Activated naive CD4-positive, alpha-beta T cell treated with anti-CD3 and anti-CD28 coated beads, Interleukin-2, amount 50 U/mL, for 24 hours (primary cell): ENCODE data around the gene SLC7A5.

ENCODE experiments used
- H3K27ac Mint-ChIP-seq: one replicate; pipeline ENCODE4 v1.8.0; 2021; ENCODE audit warnings: mild to moderate bottlenecking, mixed read lengths
- H3K27me3 Mint-ChIP-seq: one replicate; pipeline ENCODE4 v1.8.0; 2021; ENCODE audit warnings: mixed read lengths
- H3K36me3 Mint-ChIP-seq: one replicate; pipeline ENCODE4 v1.8.0; 2021; ENCODE audit warnings: mixed read lengths
- H3K4me1 Mint-ChIP-seq: one replicate; pipeline ENCODE4 v1.8.0; 2021; ENCODE audit warnings: mixed read lengths
- H3K4me3 Mint-ChIP-seq: one replicate; pipeline ENCODE4 v1.8.0; 2021; ENCODE audit warnings: mild to moderate bottlenecking, mixed read lengths
- H3K9me3 Mint-ChIP-seq: one replicate; pipeline ENCODE4 v1.8.0; 2021; ENCODE audit warnings: mixed read lengths

SLC7A5 gene

DNA sequence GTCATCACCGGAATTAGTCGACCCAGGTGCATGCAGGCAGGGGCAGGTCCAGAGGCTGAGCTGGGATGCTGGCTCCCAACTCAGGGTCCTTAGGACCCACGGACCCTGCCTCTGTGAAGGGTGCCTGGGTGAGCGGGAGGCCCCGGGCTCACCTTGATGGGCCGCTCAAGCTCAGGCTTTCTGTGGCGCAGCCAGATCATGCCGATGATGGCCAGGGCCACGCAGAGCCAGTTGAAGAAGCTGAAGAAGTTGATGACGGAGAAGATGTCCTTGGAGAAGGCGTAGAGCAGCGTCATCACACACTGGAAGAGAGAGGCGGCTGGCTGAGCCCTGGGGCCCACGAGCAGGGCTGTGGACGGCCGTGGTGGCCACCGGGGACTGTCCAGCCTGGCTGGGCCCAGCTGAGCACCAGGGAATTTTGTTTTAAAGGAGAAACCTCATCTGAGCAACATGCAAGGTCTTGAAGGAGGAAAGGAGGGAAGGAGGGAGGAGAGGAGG is 32.9 kb downstream of the SLC7A5 start:
- H3K4me3 Mint-ChIP-seq, result no peak overlapping the region
- peak overlapping the region; percentile 59 for H3K27ac Mint-ChIP-seq
- H3K36me3 Mint-ChIP-seq, result peaks cover 3% of the 10 kb centered on the region

DNA sequence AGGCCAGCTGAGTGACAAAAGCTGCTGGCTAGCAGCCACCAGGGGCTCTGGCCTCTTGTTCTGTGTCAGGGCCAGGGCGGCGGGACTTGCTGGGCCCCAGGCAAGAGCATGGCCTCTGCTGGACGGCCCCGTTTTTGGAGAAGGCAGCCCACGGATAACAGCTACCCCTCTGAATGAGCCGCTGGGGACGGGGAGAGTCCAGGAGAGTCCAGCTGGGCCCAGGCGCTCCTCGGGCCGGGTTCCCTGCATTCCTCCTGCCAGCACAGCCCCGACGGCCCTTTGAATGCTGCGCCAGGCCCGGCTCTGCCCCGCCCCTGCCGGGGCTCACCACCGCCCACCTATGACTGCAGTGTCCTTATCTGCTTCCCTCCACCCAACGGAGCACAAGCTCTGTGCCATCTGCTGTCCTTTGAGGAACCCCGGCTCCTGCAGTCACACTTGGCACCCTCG is 33.4 kb downstream of the SLC7A5 start:
- Mint-ChIP-seq H3K4me1 (no peaks in the 10 kb centered on the region), H3K27ac (no peak overlapping the region), H3K4me3 (no peak overlapping the region), H3K9me3 (no peaks in the 10 kb centered on the region), H3K27me3 (no peaks in the 10 kb centered on the region), H3K36me3 (peaks cover 3% of the 10 kb centered on the region)

More for the DNA sequence above, 32.9 kb downstream of the SLC7A5 start:
- Mint-ChIP-seq H3K27me3 (no peaks in the 10 kb centered on the region), H3K9me3 (no peaks in the 10 kb centered on the region), H3K4me1 (no peaks in the 10 kb centered on the region)

DNA sequence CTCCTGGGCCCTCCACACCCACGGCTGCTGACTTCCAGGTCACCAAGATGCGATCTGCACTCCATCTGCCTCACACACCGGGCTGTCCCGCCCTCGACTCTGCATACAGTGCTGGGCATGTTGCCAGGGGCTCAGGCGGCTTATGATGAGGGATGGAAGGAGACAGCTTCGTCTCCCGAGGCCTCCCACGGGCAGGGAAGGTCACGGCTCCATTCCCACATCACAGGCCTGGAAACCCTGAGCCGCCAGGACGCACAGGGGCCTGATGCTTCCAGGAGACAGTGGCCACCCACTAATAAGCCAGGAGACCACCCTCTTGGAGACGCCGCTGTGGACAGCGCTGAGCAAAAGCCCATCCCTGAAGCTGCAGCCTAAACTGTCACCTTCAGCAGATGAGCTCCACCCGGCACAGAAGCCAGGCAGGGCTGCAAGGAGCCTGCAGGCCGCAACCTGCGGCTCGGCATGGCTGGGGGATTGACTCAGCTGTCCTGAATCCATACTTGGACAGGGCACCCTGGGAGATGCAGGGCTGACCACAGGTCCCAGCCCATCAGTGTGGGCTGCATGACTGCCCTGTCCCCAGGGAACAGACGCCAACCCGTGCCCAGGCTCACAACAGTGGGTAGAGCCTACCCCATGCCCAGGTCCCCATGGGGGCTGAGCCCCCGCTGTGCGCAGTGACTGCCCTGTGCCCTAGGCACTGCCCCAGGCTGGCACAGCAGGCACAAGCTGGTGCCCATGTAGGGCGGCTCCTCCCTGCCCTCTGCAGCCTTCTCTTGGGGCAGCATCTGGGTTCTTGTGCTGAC is 34.4 kb downstream of the SLC7A5 start:
- no peak overlapping the region for H3K4me3 Mint-ChIP-seq
- H3K27ac Mint-ChIP-seq, result peak overlapping the region; percentile 23
- H3K36me3 Mint-ChIP-seq, result peaks cover 4% of the 10 kb centered on the region
- no peaks in the 10 kb centered on the region for H3K9me3 Mint-ChIP-seq
- H3K4me1 Mint-ChIP-seq, result peaks cover 4% of the 10 kb centered on the region
- H3K27me3 Mint-ChIP-seq, result no peaks in the 10 kb centered on the region

DNA sequence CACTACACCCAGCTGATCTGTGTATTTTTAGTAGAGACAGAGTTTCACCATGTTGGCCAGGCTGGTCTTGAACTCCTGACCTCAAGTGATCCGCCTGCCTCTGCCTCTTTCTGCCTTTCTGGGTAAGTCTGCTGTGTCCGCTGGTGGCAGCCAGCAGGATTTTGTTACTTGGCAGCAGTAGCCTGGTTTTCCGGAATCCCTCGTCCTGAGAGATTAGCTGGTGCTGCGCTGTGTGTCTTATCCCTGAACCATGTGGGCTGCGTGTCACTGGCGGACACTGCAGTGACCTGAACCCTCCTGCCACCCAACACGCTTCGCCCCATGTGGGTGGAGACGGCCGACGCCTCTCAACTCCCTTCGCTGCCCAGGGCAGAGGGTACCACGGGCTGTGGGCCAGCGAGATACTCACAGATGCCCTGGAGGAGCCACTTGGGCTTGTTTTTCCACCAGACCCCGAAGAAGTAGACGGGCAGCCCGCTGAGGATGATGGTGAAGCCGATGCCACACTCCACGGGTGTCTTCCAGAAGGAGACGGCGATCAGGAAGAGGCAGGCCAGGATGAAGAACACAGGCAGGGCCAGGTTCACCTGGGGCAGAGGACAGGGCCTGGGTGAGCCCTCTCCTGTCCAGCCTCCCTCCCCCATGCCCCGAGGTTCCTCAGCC is 35.2 kb downstream of the SLC7A5 start:
- Mint-ChIP-seq H3K27ac (peak overlapping the region; percentile 23), H3K36me3 (peaks cover 4% of the 10 kb centered on the region), H3K4me3 (no peak overlapping the region), H3K4me1 (peaks cover 4% of the 10 kb centered on the region), H3K27me3 (no peaks in the 10 kb centered on the region), H3K9me3 (no peaks in the 10 kb centered on the region)

DNA sequence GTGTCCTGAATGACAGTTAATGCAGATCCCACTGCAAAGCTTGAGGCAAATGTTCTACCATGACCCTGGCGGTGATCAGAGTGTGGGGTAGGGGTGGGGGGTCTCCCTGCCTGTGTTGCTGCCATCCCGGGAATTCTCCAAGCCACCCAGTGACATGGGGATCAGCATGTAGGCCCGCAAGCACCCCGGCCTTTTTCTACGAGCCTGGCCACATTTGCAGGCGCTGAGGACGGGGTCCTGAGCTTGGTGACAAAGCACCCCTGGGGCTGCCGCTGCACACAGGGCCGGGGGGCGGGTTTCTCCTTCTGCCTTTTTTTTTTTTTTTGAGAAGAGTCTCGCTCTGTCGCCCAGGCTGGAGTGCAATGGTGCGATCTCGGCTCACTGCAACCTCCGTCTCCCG is 35.8 kb downstream of the SLC7A5 start:
- peaks cover 4% of the 10 kb centered on the region for H3K4me1 Mint-ChIP-seq
- peaks cover 4% of the 10 kb centered on the region for H3K36me3 Mint-ChIP-seq
- peak overlapping the region; percentile 55 for H3K27ac Mint-ChIP-seq
- H3K9me3 Mint-ChIP-seq, result no peaks in the 10 kb centered on the region
- no peaks in the 10 kb centered on the region for H3K27me3 Mint-ChIP-seq
- H3K4me3 Mint-ChIP-seq, result no peak overlapping the region

DNA sequence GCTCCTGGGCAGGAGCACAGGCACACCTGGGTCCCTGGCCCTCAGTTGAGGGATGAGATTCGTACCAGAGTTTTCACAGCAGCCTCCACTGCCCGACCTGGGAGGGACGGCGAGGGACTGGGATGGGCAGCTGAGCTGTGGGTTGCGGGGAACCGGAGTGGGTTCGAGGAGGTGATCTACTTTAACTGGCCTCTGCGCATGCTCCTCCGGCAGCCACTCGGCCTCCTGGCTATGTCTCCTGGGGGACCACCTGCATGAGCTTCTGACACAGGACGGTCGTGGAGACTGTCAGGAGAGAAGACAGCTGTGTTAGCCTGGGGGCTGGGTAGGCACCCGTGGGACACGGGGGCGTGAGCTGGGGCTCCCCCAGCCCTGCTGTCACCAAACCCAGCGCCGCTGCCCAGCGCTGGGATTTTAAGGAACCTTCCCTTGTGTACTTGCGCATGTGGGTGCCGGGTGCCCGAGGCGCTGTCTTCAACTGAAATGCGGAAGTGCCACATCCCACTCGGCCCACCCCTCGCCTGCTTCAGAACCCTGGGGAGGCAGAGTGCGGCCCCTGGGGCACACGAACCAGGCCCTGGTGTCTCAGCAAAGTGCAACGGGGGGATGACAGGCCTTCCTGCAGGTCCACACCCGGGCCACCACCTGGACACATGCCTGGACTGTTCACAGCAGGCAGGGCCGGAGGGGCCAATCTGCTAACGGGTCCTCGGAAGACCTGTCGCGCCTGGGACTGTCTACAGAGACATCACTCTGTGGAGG is 36.4 kb downstream of the SLC7A5 start:
- peaks cover 4% of the 10 kb centered on the region for H3K36me3 Mint-ChIP-seq
- no peaks in the 10 kb centered on the region for H3K27me3 Mint-ChIP-seq
- no peaks in the 10 kb centered on the region for H3K9me3 Mint-ChIP-seq
- H3K27ac Mint-ChIP-seq, result peak overlapping the region; percentile 55
- H3K4me1 Mint-ChIP-seq, result peaks cover 4% of the 10 kb centered on the region
- H3K4me3 Mint-ChIP-seq, result no peak overlapping the region

- Mint-ChIP-seq H3K27me3 (no peaks in the 10 kb centered on the region), H3K27ac (no peak overlapping the region), H3K4me3 (no peak overlapping the region), H3K36me3 (peaks cover 4% of the 10 kb centered on the region), H3K9me3 (no peaks in the 10 kb centered on the region), H3K4me1 (peaks cover 4% of the 10 kb centered on the region)
These were observed 37.2 kb downstream of the SLC7A5 start for GRCh38 chr16:87832137-87832527.

DNA sequence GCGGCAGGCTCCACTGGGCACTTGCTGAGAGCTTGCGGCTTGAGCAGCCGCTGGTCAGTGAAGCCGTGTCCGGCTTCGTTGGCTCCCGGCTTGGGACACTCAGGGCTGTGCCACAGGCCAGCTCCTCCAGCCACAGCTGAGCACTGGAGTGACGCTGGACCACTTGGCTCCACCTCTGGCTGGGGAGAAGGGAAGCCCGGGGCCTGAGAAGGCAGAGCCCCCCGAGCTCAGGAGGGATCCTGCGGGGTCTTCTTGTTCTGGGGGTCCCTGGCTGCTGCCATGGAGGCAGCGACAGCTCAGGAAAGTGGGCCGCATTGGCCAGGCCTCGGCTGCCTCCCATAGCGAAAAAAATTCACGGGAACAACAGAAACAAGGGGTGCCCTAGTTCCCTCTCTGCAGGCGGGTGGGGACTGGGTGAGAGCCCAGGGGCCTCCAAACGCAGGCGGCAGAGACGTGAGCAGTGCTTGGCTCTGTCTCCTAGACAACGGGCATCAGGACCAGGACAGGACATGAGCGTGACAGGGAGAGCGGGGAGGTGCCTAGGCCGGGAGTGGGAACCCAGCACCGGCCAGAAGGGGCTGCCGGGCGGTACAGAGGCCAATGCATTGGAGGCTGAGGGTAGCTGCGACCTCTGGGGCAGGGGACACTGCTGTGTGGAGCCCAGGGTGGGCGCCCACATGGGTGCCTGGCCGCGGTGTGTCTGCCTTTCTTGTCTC is 37.7 kb downstream of the SLC7A5 start:
- no peaks in the 10 kb centered on the region for H3K27me3 Mint-ChIP-seq
- peak overlapping the region; percentile 88 for H3K27ac Mint-ChIP-seq
- H3K4me1 Mint-ChIP-seq, result peaks cover 4% of the 10 kb centered on the region
- peaks cover 4% of the 10 kb centered on the region for H3K36me3 Mint-ChIP-seq
- H3K9me3 Mint-ChIP-seq, result no peaks in the 10 kb centered on the region
- no peak overlapping the region for H3K4me3 Mint-ChIP-seq

DNA sequence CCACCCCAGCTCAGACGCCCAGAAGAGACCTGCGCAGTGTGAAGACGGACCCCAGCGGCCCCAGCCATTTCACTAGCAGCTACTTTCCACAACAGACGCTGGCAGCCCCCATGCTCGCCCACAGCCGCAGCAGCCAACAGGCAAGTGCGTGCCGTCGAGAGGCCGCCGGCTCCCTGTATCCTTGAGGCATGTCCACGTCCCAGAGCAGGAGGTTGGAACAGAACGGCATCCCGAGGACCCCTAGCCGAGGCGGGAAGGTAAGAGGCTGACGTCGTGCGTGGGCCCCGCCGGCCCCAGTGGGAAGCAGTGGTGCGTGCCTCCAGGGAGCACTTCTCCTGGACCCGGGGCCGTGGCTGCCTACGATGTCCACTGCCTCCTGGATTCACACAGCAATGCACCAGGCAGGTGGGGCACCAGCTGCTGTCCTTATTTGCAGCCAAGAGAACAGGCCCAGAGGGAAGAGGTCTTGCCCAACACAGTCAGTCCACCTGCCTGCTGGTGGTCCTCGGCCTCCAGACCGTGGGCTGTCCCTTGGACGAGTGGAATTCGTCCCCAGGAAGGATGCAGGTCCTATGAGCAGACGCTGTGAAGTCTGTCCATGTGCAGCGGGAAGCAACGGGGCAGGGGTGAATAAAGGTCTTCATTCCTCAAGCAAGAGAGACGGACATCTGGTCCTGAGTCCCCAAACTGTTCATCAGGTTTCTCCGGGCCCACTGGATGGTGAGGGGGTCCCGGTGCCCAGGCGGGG is 38.5 kb downstream of the SLC7A5 start:
- peaks cover 4% of the 10 kb centered on the region for H3K4me1 Mint-ChIP-seq
- H3K36me3 Mint-ChIP-seq, result peaks cover 3% of the 10 kb centered on the region
- H3K27me3 Mint-ChIP-seq, result no peaks in the 10 kb centered on the region
- no peaks in the 10 kb centered on the region for H3K9me3 Mint-ChIP-seq
- peak overlapping the region; percentile 88 for H3K27ac Mint-ChIP-seq
- peak overlapping the region; percentile 30 for H3K4me3 Mint-ChIP-seq

GRCh38 chr16:87829988-87830672 is 39.2 kb downstream of the SLC7A5 start:
- Mint-ChIP-seq H3K4me3 (no peak overlapping the region), H3K27me3 (no peaks in the 10 kb centered on the region), H3K9me3 (no peaks in the 10 kb centered on the region), H3K4me1 (peaks cover 4% of the 10 kb centered on the region), H3K36me3 (peaks cover 3% of the 10 kb centered on the region), H3K27ac (peak overlapping the region; percentile 88)

DNA sequence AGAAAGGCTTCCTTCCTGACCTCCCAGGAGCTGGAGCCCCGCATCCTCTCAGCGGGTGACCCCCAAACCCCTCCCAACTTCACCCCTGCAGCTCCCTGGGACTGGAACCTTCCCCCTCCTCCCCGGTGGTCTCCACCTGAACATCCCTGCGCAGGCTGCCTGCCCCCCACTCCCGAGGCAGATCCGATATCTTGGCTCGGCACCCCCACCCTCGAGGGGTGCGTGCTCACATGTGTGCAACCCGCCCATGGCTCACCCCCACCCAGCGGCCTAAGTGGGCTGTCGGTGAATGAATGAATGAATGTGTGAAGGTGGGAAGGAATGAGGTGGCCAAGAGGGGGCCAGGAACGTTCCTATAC is 39.7 kb downstream of the SLC7A5 start:
- Mint-ChIP-seq H3K4me3 (no peak overlapping the region), H3K27ac (peak overlapping the region; percentile 85), H3K27me3 (no peaks in the 10 kb centered on the region), H3K9me3 (no peaks in the 10 kb centered on the region), H3K4me1 (peaks cover 4% of the 10 kb centered on the region), H3K36me3 (peaks cover 3% of the 10 kb centered on the region)

DNA sequence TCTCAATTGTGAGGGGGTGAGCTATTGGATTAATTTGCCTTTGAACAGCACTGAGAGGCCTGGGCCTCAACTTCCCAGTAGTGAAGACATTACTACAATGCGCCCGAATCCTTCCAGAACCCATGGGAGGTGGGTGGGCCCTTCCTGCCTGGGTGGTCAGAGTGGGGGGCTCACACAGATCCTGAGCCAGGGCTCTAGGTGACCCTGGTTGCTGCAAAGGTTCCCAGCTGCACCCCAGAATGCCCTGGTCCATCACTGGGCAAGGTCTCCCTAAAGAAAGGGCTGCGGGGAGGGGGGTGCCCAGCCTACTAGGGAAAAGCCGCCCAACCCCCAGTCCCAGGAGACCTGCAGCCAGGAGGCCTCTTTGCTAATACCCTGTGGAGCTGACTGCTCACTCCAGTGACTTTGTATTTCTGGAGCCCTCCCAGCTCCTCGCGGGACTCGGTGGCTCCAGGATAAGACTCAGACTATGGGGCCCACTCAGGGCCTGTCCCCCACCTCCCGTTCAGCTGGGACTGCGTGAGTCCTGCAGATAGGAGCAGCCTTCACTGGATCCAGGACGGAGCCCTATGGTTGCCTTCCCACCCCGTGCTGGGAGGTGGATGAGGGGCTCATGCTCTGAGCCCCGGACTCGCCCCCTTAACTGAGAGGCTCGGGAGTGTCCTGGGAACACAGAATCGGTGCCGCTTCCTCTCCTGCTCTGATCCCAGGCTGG is 40.2 kb downstream of the SLC7A5 start:
- no peaks in the 10 kb centered on the region for H3K9me3 Mint-ChIP-seq
- H3K27ac Mint-ChIP-seq, result no peak overlapping the region
- H3K4me1 Mint-ChIP-seq, result peaks cover 4% of the 10 kb centered on the region
- no peak overlapping the region for H3K4me3 Mint-ChIP-seq
- H3K36me3 Mint-ChIP-seq, result peaks cover 3% of the 10 kb centered on the region
- no peaks in the 10 kb centered on the region for H3K27me3 Mint-ChIP-seq

DNA sequence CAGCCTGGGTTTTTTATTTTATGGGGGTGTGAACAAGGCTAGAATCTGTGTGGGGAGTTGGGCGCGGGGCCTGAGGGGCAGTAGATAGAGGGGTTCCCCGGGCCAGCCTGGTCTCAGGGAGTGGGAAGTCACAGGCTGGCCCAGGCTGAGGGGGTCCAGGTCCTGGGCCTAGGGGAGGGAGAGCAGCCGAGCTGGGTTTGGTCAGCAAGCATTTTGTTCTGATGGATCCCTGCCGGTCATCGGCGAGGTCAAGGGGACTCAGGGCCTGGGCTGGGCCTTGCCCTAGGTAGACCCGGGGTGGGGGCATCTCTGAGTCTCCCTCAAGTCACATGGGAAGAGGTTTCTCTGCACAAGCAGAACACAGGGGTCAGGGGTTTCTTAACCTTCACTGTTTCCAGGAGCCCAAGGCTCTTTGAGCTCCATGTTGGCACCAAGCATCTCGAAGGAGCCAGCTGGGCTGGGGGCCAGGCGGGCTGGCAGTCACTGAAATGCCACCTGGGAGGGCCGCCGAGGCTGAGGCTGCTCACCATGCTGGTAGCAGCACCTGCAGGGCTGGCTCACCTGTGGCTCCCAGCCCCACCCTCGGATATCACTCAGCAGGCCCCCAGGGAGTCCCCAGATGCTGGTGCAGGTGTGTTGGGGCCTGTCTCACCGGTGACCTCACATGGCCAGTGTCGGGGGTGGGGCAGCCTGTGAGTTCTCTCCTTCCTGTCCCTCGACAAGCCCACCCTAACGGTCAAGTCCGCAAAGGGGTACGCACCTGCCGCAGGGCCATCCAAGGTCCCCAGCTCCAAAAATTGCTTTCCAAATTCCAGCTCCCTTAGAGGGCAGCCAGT is 41.0 kb downstream of the SLC7A5 start:
- peak overlapping the region; percentile 70 for H3K27ac Mint-ChIP-seq
- H3K36me3 Mint-ChIP-seq, result peaks cover 3% of the 10 kb centered on the region
- H3K9me3 Mint-ChIP-seq, result no peaks in the 10 kb centered on the region
- H3K4me1 Mint-ChIP-seq, result peaks cover 4% of the 10 kb centered on the region
- peak overlapping the region; percentile 26 for H3K4me3 Mint-ChIP-seq
- no peaks in the 10 kb centered on the region for H3K27me3 Mint-ChIP-seq
